HepG2 (cell line): Measurements from ENCODE around the gene ZFYVE28. TPM values are rescaled to one million over a fixed set of nuclear protein-coding genes. Genes with fewer than 3 reads are reported as not detected.

ENCODE experiments used
- CHD4 ChIP-seq: fragments of 200-600 bp; sonication (generic); IDR thresholded peaks from 2 replicates; pipeline ENCODE4 v1.7.0; 2017; ENCODE audit warnings: mild to moderate bottlenecking, low read length, borderline replicate concordance
- CREM ChIP-seq, 2 experiments: sonication (generic) in 1 of 2; formaldehyde crosslinking in 1 of 2; IDR thresholded peaks; 2 replicates each; pipeline versions ENCODE4 v1.4.0 to v1.6.1; 2016 to 2020; ENCODE audit warnings: antibody characterized with exemption in 1 of 2, mild to moderate bottlenecking in 1 of 2, missing genetic modification reagents in 1 of 2
- HES4 ChIP-seq: sonication (generic); formaldehyde crosslinking; IDR thresholded peaks from 2 replicates; pipeline ENCODE4 v1.9.0; 2021; ENCODE audit warnings: mild to moderate bottlenecking, missing genetic modification reagents, borderline replicate concordance
- MED13 ChIP-seq: sonication (generic); formaldehyde crosslinking; IDR thresholded peaks from 2 replicates; pipeline ENCODE4 v1.5.0; 2020; ENCODE audit warnings: missing genetic modification reagents
- RFXAP ChIP-seq: sonication (generic); formaldehyde crosslinking; IDR thresholded peaks from 2 replicates; pipeline ENCODE4 v1.4.0; 2020; ENCODE audit warnings: missing genetic modification reagents, borderline replicate concordance
- SATB2 ChIP-seq: sonication (generic); formaldehyde crosslinking; IDR thresholded peaks from 2 replicates; pipeline ENCODE4 v1.5.0; 2020; ENCODE audit warnings: missing genetic modification reagents
- SIX1 ChIP-seq: sonication (generic); formaldehyde crosslinking; IDR thresholded peaks from 2 replicates; pipeline ENCODE4 v1.4.0; 2020; ENCODE audit warnings: missing genetic modification reagents, borderline replicate concordance
- SMAD9 ChIP-seq: sonication (generic); formaldehyde crosslinking; IDR thresholded peaks from 2 replicates; pipeline ENCODE4 v1.5.1; 2020; ENCODE audit warnings: mild to moderate bottlenecking, missing genetic modification reagents
- TAF1 ChIP-seq: sonication (generic); formaldehyde crosslinking; IDR thresholded peaks from 2 replicates; pipeline ENCODE4 v1.4.0; 2020; ENCODE audit warnings: missing genetic modification reagents
- TEAD3 ChIP-seq: optimal IDR thresholded peaks from 2 replicates; pipeline ENCODE3; 2016; ENCODE audit warnings: borderline replicate concordance
- ZFP36L2 ChIP-seq: sonication (generic); formaldehyde crosslinking; IDR thresholded peaks from 2 replicates; pipeline ENCODE4 v1.4.0; 2020; ENCODE audit warnings: missing genetic modification reagents
- ZNF75D ChIP-seq: sonication (generic); formaldehyde crosslinking; IDR thresholded peaks from 2 replicates; pipeline ENCODE4 v1.8.1; 2023; ENCODE audit warnings: missing genetic modification reagents, mild to moderate bottlenecking, borderline replicate concordance
- polyA plus RNA-seq, 8 experiments: library from polyadenylated mRNA; depleted of rRNA in 3 of 8; stranded (reverse) in 7 of 8; unstranded in 1 of 8; fragments of >200 nt; fragmentation: Illumina TruSeq in 4 of 8; extraction: Trizol in 4 of 8; gene quantifications; 2 replicates each; pipeline versions ENCODE4 v1.2.1 to v1.2.3, GENCODE V29; 2011 to 2016; ENCODE audit warnings: low read depth in 4 of 8, missing spikeins in 1 of 8, mixed read lengths in 1 of 8; ENCODE audit not compliant: insufficient read depth in 1 of 8
- total RNA-seq, 5 experiments: library from RNA; depleted of rRNA; stranded (reverse); fragments of >200 nt; fragmentation: Illumina TruSeq; extraction: Trizol; gene quantifications; 2 replicates each; pipeline ENCODE4 v1.2.3, GENCODE V29; 2016; ENCODE audit warnings: low read depth in 1 of 5
- TF ChIP-seq, protein P1 (sequence below): sonication (generic); formaldehyde crosslinking; IDR thresholded peaks from 2 replicates; pipeline ENCODE4 v1.4.0; 2020; ENCODE audit warnings: missing genetic modification reagents, borderline replicate concordance

Gene ZFYVE28
- total and polyA plus RNA-seq, 2 of the 13 experiments (the other 11 are each of a cell fraction or from before 2014, with no cell fraction given) = 0.12 to 0.22 TPM

DNA sequence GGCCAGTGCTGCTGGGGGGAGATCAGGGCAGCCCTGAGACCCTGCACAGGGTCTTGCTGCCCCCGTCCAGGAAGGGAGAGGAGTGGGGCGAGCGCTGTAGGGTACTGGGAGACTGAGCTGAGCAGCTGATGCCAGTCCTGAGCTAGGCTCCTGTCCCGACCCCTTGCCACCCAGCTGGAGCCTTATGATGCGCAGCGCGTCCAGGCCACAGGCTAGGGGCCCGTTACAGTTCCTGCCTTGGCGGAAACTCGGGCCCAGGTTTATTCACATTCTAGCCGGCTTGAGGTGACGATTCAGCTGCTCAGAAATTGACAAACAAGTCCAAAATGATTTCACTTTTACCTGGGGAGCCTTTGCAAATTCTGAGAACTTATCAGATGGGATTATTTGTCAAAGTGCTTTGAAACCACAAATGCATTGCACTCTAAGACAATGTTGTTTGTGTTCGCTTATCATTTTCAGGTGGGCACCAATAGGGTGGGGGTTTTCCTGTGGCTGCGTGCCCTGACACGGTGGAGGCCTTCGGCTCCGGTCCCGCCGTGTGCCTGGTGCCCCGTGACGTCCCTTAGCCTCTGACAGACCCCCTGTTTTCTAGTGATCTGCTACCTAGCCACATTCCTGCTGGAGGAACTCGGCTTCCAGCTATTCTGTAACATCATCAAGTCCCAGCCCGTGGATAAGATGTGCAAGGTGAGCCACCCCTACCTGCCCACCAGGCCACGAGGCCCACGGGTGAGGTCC lies 19.2 kb upstream of the ZFYVE28 start (continued):
- TF ChIP-seq ZFP36L2 (CRISPR knock-in tag) (no peak), HES4 (CRISPR knock-in tag) (no peak), CHD4 (no peak), ZNF75D (CRISPR knock-in tag) (no peak), SATB2 (CRISPR knock-in tag) (no peak), TEAD3 (CRISPR knock-in tag) (no peak), TAF1 (CRISPR knock-in tag) (no peak), RFXAP (CRISPR knock-in tag) (no peak), SMAD9 (no peak), SIX1 (CRISPR knock-in tag) (no peak), CREM (IDR thresholded peaks at IDR 0.05) (no peak), CREM (CRISPR knock-in tag; IDR thresholded peaks at IDR 0.05) (no peak), MED13 (CRISPR knock-in tag) (no peak)
- TF ChIP-seq, protein P1, sequence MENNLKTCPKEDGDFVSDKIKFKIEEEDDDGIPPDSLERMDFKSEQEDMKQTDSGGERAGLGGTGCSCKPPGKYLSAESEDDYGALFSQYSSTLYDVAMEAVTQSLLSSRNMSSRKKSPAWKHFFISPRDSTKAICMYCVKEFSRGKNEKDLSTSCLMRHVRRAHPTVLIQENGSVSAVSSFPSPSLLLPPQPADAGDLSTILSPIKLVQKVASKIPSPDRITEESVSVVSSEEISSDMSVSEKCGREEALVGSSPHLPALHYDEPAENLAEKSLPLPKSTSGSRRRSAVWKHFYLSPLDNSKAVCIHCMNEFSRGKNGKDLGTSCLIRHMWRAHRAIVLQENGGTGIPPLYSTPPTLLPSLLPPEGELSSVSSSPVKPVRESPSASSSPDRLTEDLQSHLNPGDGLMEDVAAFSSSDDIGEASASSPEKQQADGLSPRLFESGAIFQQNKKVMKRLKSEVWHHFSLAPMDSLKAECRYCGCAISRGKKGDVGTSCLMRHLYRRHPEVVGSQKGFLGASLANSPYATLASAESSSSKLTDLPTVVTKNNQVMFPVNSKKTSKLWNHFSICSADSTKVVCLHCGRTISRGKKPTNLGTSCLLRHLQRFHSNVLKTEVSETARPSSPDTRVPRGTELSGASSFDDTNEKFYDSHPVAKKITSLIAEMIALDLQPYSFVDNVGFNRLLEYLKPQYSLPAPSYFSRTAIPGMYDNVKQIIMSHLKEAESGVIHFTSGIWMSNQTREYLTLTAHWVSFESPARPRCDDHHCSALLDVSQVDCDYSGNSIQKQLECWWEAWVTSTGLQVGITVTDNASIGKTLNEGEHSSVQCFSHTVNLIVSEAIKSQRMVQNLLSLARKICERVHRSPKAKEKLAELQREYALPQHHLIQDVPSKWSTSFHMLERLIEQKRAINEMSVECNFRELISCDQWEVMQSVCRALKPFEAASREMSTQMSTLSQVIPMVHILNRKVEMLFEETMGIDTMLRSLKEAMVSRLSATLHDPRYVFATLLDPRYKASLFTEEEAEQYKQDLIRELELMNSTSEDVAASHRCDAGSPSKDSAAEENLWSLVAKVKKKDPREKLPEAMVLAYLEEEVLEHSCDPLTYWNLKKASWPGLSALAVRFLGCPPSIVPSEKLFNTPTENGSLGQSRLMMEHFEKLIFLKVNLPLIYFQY = no peak
